ENCODE results near the gene SRRM5.
"Not testable (repeated sequence)": the region's sequence is repeated elsewhere in the genome, so short reads cannot be mapped to it uniquely, and the experiment has no call there.

GRCh38 chr19:43635561-43635940 lies 23.7 kb downstream of the SRRM5 start:
- not testable (repeated sequence) for TF ChIP-seq CTCF, POLR2A (IDR thresholded peaks at IDR 0.05)
